H1 (cell line): Measurements from ENCODE around the gene INF2. TPM values are rescaled to one million over a fixed set of nuclear protein-coding genes. Genes with fewer than 3 reads are reported as not detected.

ENCODE experiments used
- ATF2 ChIP-seq: IDR thresholded peaks from 2 replicates; pipeline ENCODE4 v1.6.1; 2012; ENCODE audit warnings: low read length, inconsistent platforms
- E2F6 ChIP-seq: IDR thresholded peaks from 2 replicates; pipeline ENCODE4 v1.6.1; 2012; ENCODE audit warnings: inconsistent platforms
- NRF1 ChIP-seq: IDR thresholded peaks from 2 replicates; pipeline ENCODE4 v1.6.1; 2011; ENCODE audit warnings: mild to moderate bottlenecking, low read depth, low read length, improper control_type of control experiment
- RBBP5 ChIP-seq: IDR thresholded peaks from 2 replicates; pipeline ENCODE4 v1.7.1; 2012; ENCODE audit warnings: low read depth, mild to moderate bottlenecking, inconsistent platforms, low read length, moderate library complexity, borderline replicate concordance
- SP2 ChIP-seq: IDR thresholded peaks from 2 replicates; pipeline ENCODE4 v1.6.1; 2012; ENCODE audit warnings: mild to moderate bottlenecking, low read length, inconsistent platforms
- YY1 ChIP-seq: IDR thresholded peaks from 2 replicates; pipeline ENCODE4 v1.6.1; 2011; ENCODE audit warnings: low read depth, mild to moderate bottlenecking, low read length
- polyA plus RNA-seq, 7 experiments: library from polyadenylated mRNA; depleted of rRNA in 3 of 7; stranded (reverse) in 5 of 7; unstranded in 2 of 7; fragments of >200 nt in 5 of 7; fragments of 200-250 nt in 2 of 7; gene quantifications; 1 replicate in 5 of 7; 2 replicates in 1 of 7; 4 replicates in 1 of 7; pipeline versions ENCODE4 v1.2.1 to v1.2.3, GENCODE V29; 2011 to 2013; ENCODE audit warnings: missing spikeins in 2 of 7, mixed read lengths in 2 of 7
- total RNA-seq: library from RNA; stranded (reverse); fragmentation: NEBNext Ultra II Directional; extraction: Animal tissue kit (Norgen Biotek cat#: 25700); gene quantifications from 2 replicates; pipeline ENCODE4 v1.2.1, GENCODE V29; 2021

Gene INF2
- total and polyA plus RNA-seq, 2 of the 8 experiments (the other 6 are each of a cell fraction or from before 2014, with no cell fraction given) = 29.1 to 59.5 TPM

GRCh38 chr14:104709387-104710039 is 20.1 kb downstream of the INF2 start (continued):
- TF ChIP-seq E2F6 (no peak), SP2 (no peak), ATF2 (no peak), NRF1 (no peak), RBBP5 (no peak), YY1 (no peak)
